Tibial nerve (tissue), 4 donors: ENCODE data around the gene MTHFD1L. TPM values are rescaled to one million over a fixed set of nuclear protein-coding genes. Genes with fewer than 3 reads are reported as not detected.
"Not testable (repeated sequence)": the region's sequence is repeated elsewhere in the genome, so short reads cannot be mapped to it uniquely, and the experiment has no call there.

Experiments used
- DNase-seq, 2 donors: peaks; one replicate each; pipeline ENCODE4 v3.0.0-alpha.2; 2019; ENCODE audit warnings: low spot score in 2 of 2
- H3K27ac ChIP-seq, 4 donors: fragments of 200-600 bp; sonication (generic) in 3 of 4; one replicate each; pipeline ENCODE4 v1.5.1; 2017 to 2019; ENCODE audit warnings: mild to moderate bottlenecking in 1 of 4
- H3K27me3 ChIP-seq, 2 donors: fragments of 200-600 bp; sonication (generic) in 1 of 2; one replicate each; pipeline versions ENCODE4 v1.5.1 to v1.6.0; 2017 to 2019
- H3K36me3 ChIP-seq, 3 donors: fragments of 200-600 bp; sonication (generic); one replicate each; pipeline ENCODE4 v1.5.1; 2018 to 2019
- H3K4me1 ChIP-seq, 4 donors: fragments of 200-600 bp; sonication (generic) in 3 of 4; one replicate each; pipeline ENCODE4 v1.5.1; 2017 to 2019
- H3K4me3 ChIP-seq, 4 donors: fragments of 200-600 bp; sonication (generic) in 3 of 4; one replicate each; pipeline ENCODE4 v1.5.1; 2017 to 2019; ENCODE audit warnings: mild to moderate bottlenecking in 1 of 4, moderate library complexity in 1 of 4
- H3K9me3 ChIP-seq, 4 donors: fragments of 200-600 bp; sonication (generic) in 3 of 4; one replicate each; pipeline ENCODE4 v1.5.1; 2017 to 2019
- CTCF ChIP-seq, 5 experiments: fragments of 200-600 bp in 3 of 5; fragments of 450-650 bp in 2 of 5; sonication (generic) in 3 of 5; IDR thresholded peaks; one replicate each; pipeline ENCODE4 v1.5.1; 2016 to 2019; ENCODE audit warnings: antibody characterized with exemption in 5 of 5, mild to moderate bottlenecking in 3 of 5, moderate library complexity in 2 of 5
- EP300 ChIP-seq, 2 donors: sonication (generic); formaldehyde crosslinking; IDR thresholded peaks; one replicate each; pipeline ENCODE4 v1.6.1; 2017; ENCODE audit warnings: antibody characterized with exemption in 2 of 2, mild to moderate bottlenecking in 1 of 2
- POLR2A ChIP-seq, 2 donors: fragments of 450-650 bp; IDR thresholded peaks; one replicate each; pipeline ENCODE4 v1.6.1; 2017; ENCODE audit warnings: antibody characterized with exemption in 2 of 2, mild to moderate bottlenecking in 2 of 2, moderate library complexity in 2 of 2
- WGBS, 2 donors: methylation state at CpG; one replicate each; pipeline ENCODE4 v1.1.5; 2018; 5-methylcytosine and 5-hydroxymethylcytosine counted together
- total RNA-seq, 4 donors: library from RNA; depleted of rRNA; stranded (reverse); fragments of >200 nt; gene quantifications; one replicate each; pipeline ENCODE4 v1.1.0, GENCODE V29; 2016

The MTHFD1L gene
- total RNA-seq, 4 donors from 2014 or later: 8.4 to 35.1 (median 13.1) TPM

DNA sequence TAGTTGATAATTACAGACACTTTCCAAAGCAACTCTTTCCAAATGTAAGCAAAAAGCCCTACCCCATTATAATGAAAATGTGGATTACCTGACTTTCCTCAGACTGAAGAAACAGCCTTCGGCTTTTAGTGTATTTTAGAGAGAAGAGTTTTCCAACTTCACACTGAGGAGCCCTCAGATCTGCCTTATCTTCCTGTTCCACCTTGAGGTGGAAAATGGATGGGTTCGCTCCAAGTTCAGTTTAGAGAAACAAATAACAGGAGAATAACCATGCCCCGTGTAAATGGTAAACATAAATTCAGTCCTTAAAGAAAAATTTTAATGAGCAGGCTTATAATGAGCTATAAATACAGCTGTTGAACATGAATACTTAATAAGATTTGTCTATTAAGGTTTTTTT, 21.1 kb upstream of the MTHFD1L start:
- Histone ChIP-seq H3K4me1 (no peaks in the 10 kb centered on the region), H3K36me3 (peaks cover 0 to 27% (median 7%) of the 10 kb centered on the region in 3 donors), H3K27me3 (no peaks in the 10 kb centered on the region), H3K27ac (no peak overlapping the region), H3K4me3 (no peak overlapping the region), H3K9me3 (no peaks in the 10 kb centered on the region)
- no peak for TF ChIP-seq EP300 (IDR thresholded peaks at IDR 0.05)
- no peak for TF ChIP-seq CTCF (IDR thresholded peaks at IDR 0.05)
- TF ChIP-seq POLR2A (IDR thresholded peaks at IDR 0.05): no peak
- no peak for DNase-seq
- 86 to 89% methylated on average over 3 of the region's 3 CpGs for WGBS, 2 donors

DNA sequence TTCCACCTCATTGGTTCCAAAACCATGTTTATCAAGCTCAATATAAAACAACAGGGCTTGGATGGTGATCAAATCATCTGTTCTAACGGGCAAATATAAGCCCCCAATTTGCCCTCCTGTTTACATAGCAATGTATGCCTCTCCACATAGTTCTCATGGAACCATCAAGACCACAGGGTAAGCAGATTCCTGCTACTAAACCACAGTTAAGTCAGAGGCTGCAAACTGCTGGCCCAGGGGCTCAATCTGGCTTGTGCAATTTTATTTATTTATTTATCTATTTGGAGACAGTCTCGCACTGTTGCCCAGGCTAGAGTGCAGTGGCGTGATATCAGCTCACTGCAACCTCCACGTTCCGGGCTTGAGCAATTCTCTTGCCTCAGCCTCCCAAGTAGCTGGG, 18.9 kb upstream of the MTHFD1L start:
- Histone ChIP-seq H3K4me3 (no peak overlapping the region), H3K36me3 (peaks cover 0 to 7% (median 7%) of the 10 kb centered on the region in 3 donors), H3K4me1 (no peaks in the 10 kb centered on the region), H3K9me3 (no peaks in the 10 kb centered on the region), H3K27ac (no peak overlapping the region), H3K27me3 (no peaks in the 10 kb centered on the region)
- no peak for DNase-seq
- TF ChIP-seq CTCF (IDR thresholded peaks at IDR 0.05): no peak
- TF ChIP-seq EP300 (IDR thresholded peaks at IDR 0.05): no peak
- TF ChIP-seq POLR2A (IDR thresholded peaks at IDR 0.05): no peak
- 86 to 92% methylated on average over 5 of the region's 5 CpGs for WGBS, 2 donors

GRCh38 chr6:150848400-150848799, 17.1 kb upstream of the MTHFD1L start:
- WGBS, 2 donors: 63 to 79% methylated on average over 2 of the region's 2 CpGs

DNA sequence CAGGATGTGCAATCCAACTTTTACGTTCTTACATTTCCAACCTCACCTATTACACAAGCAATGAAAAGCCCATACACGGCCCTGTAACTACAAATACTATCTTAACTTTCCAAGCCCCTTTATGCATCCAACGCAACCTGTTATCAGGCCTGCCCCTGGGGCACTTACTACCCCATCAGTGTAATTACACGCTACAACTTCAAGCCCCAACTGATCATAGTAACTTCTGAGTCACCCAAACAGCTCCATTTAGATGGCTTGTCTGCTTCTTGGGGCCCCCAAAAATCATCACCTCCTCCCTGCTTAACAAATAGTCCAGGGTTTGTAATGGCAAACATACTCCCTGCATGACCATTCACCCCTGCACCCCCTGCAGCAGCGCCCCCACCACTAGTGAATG, 11.1 kb upstream of the MTHFD1L start:
- WGBS, 2 donors: 90 to 94% methylated on average over 5 of the region's 5 CpGs
- H3K27me3 ChIP-seq, H3K9me3 ChIP-seq, H3K36me3 ChIP-seq, H3K4me3 ChIP-seq, DNase-seq, H3K27ac ChIP-seq: not testable (repeated sequence)
- peaks cover 0 to 24% (median 9%) of the 10 kb centered on the region in 4 donors for H3K4me1 ChIP-seq

More at GRCh38 chr6:150848400-150848799, 17.1 kb upstream of the MTHFD1L start:
- Histone ChIP-seq H3K27ac (no peak overlapping the region), H3K4me3 (no peak overlapping the region), H3K36me3 (no peaks in the 10 kb centered on the region), H3K27me3 (no peaks in the 10 kb centered on the region), H3K4me1 (no peaks in the 10 kb centered on the region), H3K9me3 (no peaks in the 10 kb centered on the region)
- TF ChIP-seq EP300 (IDR thresholded peaks at IDR 0.05) (no peak), CTCF (IDR thresholded peaks at IDR 0.05) (no peak), POLR2A (IDR thresholded peaks at IDR 0.05) (no peak)
- no peak for DNase-seq

GRCh38 chr6:150855171-150855570, 10.3 kb upstream of the MTHFD1L start:
- 97 to 98% methylated on average over 8 of the region's 8 CpGs for WGBS, 2 donors
- not testable (repeated sequence) for H3K36me3 ChIP-seq, DNase-seq, H3K27ac ChIP-seq, H3K27me3 ChIP-seq, H3K9me3 ChIP-seq, H3K4me3 ChIP-seq
- peaks cover 0 to 24% (median 9%) of the 10 kb centered on the region in 4 donors for H3K4me1 ChIP-seq

DNA sequence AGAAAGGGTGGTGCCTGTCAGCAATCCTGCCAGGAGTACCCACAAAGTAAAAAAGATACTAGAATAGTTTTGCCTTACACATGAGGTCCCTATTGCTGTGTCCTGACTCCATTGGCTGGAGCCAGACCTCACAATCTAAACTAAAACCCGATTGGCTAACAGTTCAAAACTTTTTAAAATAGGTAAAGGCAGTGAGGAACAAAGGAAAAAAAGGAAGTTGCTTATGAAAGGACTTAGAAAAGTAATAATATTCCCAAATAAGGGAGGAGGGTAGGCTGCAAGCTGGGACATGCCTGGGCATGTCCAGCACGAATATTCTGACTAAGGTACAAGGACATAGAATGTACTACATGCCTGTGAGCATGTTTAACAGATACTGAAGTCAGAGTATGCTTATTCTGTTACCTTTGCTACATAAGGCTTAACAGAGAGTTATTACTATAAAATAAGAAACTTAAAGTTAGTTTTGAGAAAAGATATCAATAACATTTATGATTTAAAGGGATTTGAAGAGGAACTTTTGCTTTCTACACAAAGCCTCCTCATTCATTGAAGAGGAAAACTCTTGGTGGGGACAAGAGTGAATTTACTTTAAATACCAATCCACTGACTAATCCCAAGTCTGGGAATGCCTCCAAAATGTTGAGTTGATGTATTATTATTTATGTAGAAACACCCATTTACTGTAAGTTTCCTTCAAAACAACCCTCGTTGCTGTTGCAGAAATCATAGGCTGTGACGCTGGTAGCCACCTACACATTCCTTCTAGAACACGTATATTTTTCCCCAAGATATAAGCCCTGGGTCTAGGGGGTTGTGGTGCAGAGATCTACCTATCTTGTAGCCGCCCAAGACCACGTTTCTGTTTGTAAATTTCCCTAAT, 8.2 kb upstream of the MTHFD1L start:
- WGBS, 2 donors: 20% methylated on average over 7 of the region's 7 CpGs
- no peak for DNase-seq
- Histone ChIP-seq H3K4me3 (no peak overlapping the region), H3K27ac (peak overlapping the region; percentile 50 to 91 (median 75)), H3K27me3 (no peaks in the 10 kb centered on the region), H3K36me3 (no peaks in the 10 kb centered on the region), H3K4me1 (peaks cover 0 to 24% (median 9%) of the 10 kb centered on the region in 4 donors), H3K9me3 (no peaks in the 10 kb centered on the region)
- TF ChIP-seq EP300 (IDR thresholded peaks at IDR 0.05) (peak; percentile 64 to 65), POLR2A (IDR thresholded peaks at IDR 0.05) (peak in 1 of 2 donors; percentile 10), CTCF (IDR thresholded peaks at IDR 0.05) (no peak)
